HG03039 (cell line): ENCODE results near the gene ZPLD1.

Experiments used
- ATAC-seq: cut with Tn5 transposase; IDR thresholded peaks from one replicate; pipeline ENCODE4 v1.9.1; 2021; ENCODE audit warnings: mild to moderate bottlenecking, moderate library complexity; ENCODE audit not compliant: unreplicated experiment

The ZPLD1 gene

DNA sequence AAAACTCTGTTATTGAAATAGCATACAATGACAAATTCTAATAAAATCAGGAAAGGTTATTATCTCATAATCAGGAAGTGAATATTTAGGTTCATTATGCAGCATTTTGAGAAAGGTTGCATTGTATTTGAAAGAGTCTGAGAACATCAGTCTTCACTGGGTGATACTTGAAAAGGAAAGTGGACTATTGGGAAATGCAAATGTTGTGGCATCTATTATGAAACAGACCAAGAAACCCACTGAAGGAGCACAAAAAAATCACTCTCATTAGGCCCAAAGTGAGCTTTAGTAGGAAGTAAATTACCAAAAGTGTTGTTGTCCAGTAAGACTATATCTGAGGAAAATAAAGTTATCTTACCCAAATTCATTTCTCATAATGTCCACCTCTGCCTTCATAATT is 90.8 kb downstream of the ZPLD1 start:
- ATAC-seq, result peak; percentile 73

DNA sequence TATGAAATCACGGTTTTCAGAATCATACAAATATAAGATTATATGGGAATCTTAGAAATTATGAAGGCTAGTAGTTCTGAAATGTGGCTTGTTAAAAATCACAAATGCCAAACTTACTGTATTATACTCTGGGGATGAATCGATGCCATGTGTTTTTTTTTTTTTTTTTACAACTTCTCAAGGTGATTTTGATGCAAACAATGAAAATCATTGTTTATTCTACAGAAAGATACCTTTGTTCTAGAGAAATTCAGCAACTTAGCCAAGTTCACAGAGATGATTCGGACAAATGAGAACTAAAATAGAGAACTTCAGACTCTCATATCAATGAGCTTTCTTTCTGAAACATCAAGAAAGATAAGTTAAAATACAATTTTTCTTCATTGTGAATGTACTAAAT is 92.0 kb downstream of the ZPLD1 start:
- no peak for ATAC-seq

DNA sequence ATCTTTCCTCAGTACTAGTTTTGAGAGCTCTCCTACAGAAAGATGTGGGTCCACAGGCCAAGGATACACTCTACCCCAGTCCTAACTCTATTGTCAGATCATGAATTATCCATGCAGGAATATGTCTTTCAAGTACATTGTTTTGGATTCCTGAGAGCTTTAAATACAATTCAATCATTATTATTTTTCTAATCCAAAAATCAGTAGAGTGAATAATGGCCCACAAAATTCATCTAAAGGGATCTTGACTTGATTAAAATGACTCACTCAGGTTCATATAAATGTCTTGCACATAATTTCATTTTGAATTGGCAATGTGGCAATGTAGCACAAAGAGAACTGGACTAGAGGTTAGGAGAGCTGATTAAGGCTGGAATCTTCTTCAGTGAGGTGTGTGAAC is 93.9 kb downstream of the ZPLD1 start:
- ATAC-seq, result no peak
